ENCODE results near the gene BRINP1. TPM values are rescaled to one million over a fixed set of nuclear protein-coding genes. Genes with fewer than 3 reads are reported as not detected.

Gene BRINP1
- total and polyA plus RNA-seq, 2 donors (not counting 1 experiment from before 2014, with no cell fraction given) = not detected

- Mint-ChIP-seq H3K9me3 (ENCODE audit: insufficient read depth) (no peaks in the 10 kb centered on the region), H3K4me1 (no peaks in the 10 kb centered on the region), H3K27me3 (no peaks in the 10 kb centered on the region), H3K27ac (no peak overlapping the region), H3K4me3 (no peak overlapping the region)
- Histone ChIP-seq H3K4me2 (replicated peaks; ENCODE audit: low read depth, low read length, poor library complexity, severe bottlenecking) (no peak overlapping the region), H3K79me2 (ENCODE audit: control insufficient read depth, insufficient read depth, low read length) (no peaks in the 10 kb centered on the region), H2AFZ (ENCODE audit: insufficient read depth, low read depth, low read length, poor library complexity, severe bottlenecking) (no peak overlapping the region), H3K36me3 (replicated peaks in 1 of 2; ENCODE audit: control extremely low read depth in 1 of 2, control insufficient read depth in 1 of 2, extremely low read depth in 1 of 2, insufficient read depth in 2 of 2, low read length in 1 of 2) (no peaks in the 10 kb centered on the region), H3K4me3 (ENCODE audit: control extremely low read depth in 1 of 5, extremely low read depth in 1 of 5, insufficient read depth in 1 of 5, low read depth in 2 of 5, low read length in 4 of 5) (no peak overlapping the region), H3K4me1 (ENCODE audit: control insufficient read depth in 2 of 2, insufficient read depth in 2 of 2, low read length in 2 of 2) (no peaks in the 10 kb centered on the region), H3K9ac (ENCODE audit: low read length) (no peak overlapping the region), H3K27me3 (replicated peaks in 1 of 4; ENCODE audit: control extremely low read depth in 1 of 4, control insufficient read depth in 3 of 4, insufficient read depth in 4 of 4, low read length in 3 of 4) (no peaks in the 10 kb centered on the region), H4K20me1 (ENCODE audit: control insufficient read depth, insufficient read depth, low read length, poor library complexity, severe bottlenecking) (no peaks in the 10 kb centered on the region), H3K27ac (ENCODE audit: low read length in 2 of 2) (no peak overlapping the region), H3K9me3 (ENCODE audit: control extremely low read depth in 1 of 3, control insufficient read depth in 2 of 3, insufficient read depth in 1 of 3, low read length in 2 of 3) (peaks cover 0 to 16% (median 0%) of the 10 kb centered on the region in 3 donors)
- ChIA-PET POLR2A (no interaction called here), CTCF (no interaction called here)
- no peak for ATAC-seq (ENCODE audit: low read depth)
- no peak for DNase-seq
- no peak for TF ChIP-seq CTCF (IDR thresholded peaks at IDR 0.05)
- TF ChIP-seq EZH2 (IDR thresholded peaks at IDR 0.05; ENCODE audit: borderline replicate concordance, insufficient read depth, low read depth, low read length, poor library complexity, severe bottlenecking) = no peak
- intact Hi-C loops (cut with micrococcal nuclease) = no loop called here
Measured at GRCh38 chr9:119164716-119165115, 204.5 kb downstream of the BRINP1 start.

GRCh38 chr9:119160551-119160950, 208.7 kb downstream of the BRINP1 start:
- no peak overlapping the region for H3K27ac ChIP-seq (ENCODE audit: low read length in 2 of 2)
- H3K9me3 Mint-ChIP-seq (ENCODE audit: insufficient read depth) = no peaks in the 10 kb centered on the region
- POLR2A ChIA-PET = no interaction called here
- H3K27me3 Mint-ChIP-seq = no peaks in the 10 kb centered on the region
- TF ChIP-seq EZH2 (IDR thresholded peaks at IDR 0.05; ENCODE audit: borderline replicate concordance, insufficient read depth, low read depth, low read length, poor library complexity, severe bottlenecking) (no peak), CTCF (IDR thresholded peaks at IDR 0.05) (no peak)
- H2AFZ ChIP-seq (ENCODE audit: insufficient read depth, low read depth, low read length, poor library complexity, severe bottlenecking) = no peak overlapping the region
- no peak overlapping the region for H3K27ac Mint-ChIP-seq
- H3K27me3 ChIP-seq (replicated peaks in 1 of 4; ENCODE audit: control extremely low read depth in 1 of 4, control insufficient read depth in 3 of 4, insufficient read depth in 4 of 4, low read length in 3 of 4) = no peaks in the 10 kb centered on the region
- no peaks in the 10 kb centered on the region for H3K36me3 ChIP-seq (replicated peaks in 1 of 2; ENCODE audit: control extremely low read depth in 1 of 2, control insufficient read depth in 1 of 2, extremely low read depth in 1 of 2, insufficient read depth in 2 of 2, low read length in 1 of 2)
- H3K4me1 ChIP-seq (ENCODE audit: control insufficient read depth in 2 of 2, insufficient read depth in 2 of 2, low read length in 2 of 2) = no peaks in the 10 kb centered on the region
- H3K4me1 Mint-ChIP-seq = no peaks in the 10 kb centered on the region
- no peak overlapping the region for H3K4me2 ChIP-seq (replicated peaks; ENCODE audit: low read depth, low read length, poor library complexity, severe bottlenecking)
- no peak overlapping the region for H3K4me3 Mint-ChIP-seq
- H3K9ac ChIP-seq (ENCODE audit: low read length) = no peak overlapping the region
- no peak overlapping the region for H3K4me3 ChIP-seq (ENCODE audit: control extremely low read depth in 1 of 5, extremely low read depth in 1 of 5, insufficient read depth in 1 of 5, low read depth in 2 of 5, low read length in 4 of 5)
- ATAC-seq (ENCODE audit: low read depth) (no peak), DNase-seq (no peak)
- intact Hi-C loops (cut with micrococcal nuclease) = no loop called here
- CTCF ChIA-PET = no interaction called here
- no peaks in the 10 kb centered on the region for H3K79me2 ChIP-seq (ENCODE audit: control insufficient read depth, insufficient read depth, low read length)
- H3K9me3 ChIP-seq (ENCODE audit: control extremely low read depth in 1 of 3, control insufficient read depth in 2 of 3, insufficient read depth in 1 of 3, low read length in 2 of 3) = no peaks in the 10 kb centered on the region
- no peaks in the 10 kb centered on the region for H4K20me1 ChIP-seq (ENCODE audit: control insufficient read depth, insufficient read depth, low read length, poor library complexity, severe bottlenecking)
